ENCODE measurements around the gene NTM.

- TF ChIP-seq POLR2AphosphoS5 (IDR thresholded peaks at IDR 0.05; ENCODE audit: low read depth, low read length) (no peak), POLR2A (IDR thresholded peaks at IDR 0.05; ENCODE audit: low read depth, low read length) (no peak), TAF1 (IDR thresholded peaks at IDR 0.05; ENCODE audit: low read depth, low read length) (no peak), PAX5 (IDR thresholded peaks at IDR 0.05; ENCODE audit: insufficient read depth, low read length, severe bottlenecking) (no peak)
Measured at GRCh38 chr11:131758726-131759125, 388.3 kb downstream of the NTM start.

Measured in GM12891 (cell line).